GM18868 (cell line): Measurements from ENCODE around the gene SOX12.
"Not testable (repeated sequence)": the region's sequence is repeated elsewhere in the genome, so short reads cannot be mapped to it uniquely, and the experiment has no call there.

Experiments
- ATAC-seq: cut with Tn5 transposase; IDR thresholded peaks from one replicate; pipeline ENCODE4 v1.9.1; 2021; ENCODE audit warnings: mild to moderate bottlenecking, moderate library complexity; ENCODE audit not compliant: unreplicated experiment

The SOX12 gene

GRCh38 chr20:358891-359555, 33.7 kb downstream of the SOX12 start:
- ATAC-seq, result no peak

GRCh38 chr20:361561-361960, 36.2 kb downstream of the SOX12 start:
- ATAC-seq, result no peak

DNA sequence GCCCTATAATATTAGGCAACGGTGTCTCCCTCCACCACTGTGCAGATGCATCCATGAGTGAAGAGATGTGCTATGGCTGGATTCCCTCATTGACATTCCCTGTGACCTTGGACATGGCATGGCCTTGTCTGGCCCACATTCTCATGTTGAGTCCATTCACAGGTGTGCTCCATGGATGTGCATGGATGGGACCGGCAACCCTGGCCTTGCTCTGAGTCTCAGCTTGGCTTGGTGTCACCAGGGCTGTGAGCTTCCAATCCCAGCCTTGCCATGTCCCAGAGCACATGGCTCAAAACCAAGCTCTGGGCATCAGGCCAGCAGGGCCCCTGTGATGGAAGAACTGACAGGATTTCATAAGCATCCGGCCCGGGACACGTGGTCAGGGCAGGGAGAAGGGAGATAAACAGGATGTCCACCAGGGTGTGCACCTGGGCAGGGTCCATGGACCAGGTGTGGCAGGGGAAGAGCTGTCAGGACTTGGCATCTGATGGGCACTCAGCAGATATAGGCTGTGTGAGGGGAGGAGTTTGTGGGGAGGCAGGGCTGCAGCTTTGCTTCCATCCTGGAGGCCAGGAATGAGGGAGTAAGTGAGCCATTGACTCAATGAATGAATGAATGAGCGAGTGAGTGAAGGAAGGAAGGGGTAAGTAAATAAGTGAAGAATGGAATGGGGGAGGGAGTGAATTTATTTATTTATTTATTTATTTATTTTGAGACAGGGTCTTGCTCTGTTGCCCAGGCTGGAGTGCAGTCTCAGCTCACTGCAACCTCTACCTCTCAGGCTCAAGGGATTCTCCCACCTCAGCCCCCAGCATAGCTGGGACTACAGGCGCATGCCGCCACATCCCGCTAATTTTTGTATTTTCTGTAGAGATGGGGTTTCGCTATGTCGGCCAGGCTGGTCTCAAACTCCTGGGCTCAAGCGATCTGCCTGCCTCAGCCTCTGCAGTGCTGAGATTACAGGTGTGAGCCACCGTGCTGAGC, 37.2 kb downstream of the SOX12 start:
- no peak for ATAC-seq

- no peak for ATAC-seq
These were observed 38.1 kb downstream of the SOX12 start for GRCh38 chr20:363319-364078.

- no peak for ATAC-seq
These were observed 39.8 kb downstream of the SOX12 start for GRCh38 chr20:364905-365794.

- ATAC-seq, result no peak
These were observed 40.8 kb downstream of the SOX12 start for GRCh38 chr20:366041-366718.

DNA sequence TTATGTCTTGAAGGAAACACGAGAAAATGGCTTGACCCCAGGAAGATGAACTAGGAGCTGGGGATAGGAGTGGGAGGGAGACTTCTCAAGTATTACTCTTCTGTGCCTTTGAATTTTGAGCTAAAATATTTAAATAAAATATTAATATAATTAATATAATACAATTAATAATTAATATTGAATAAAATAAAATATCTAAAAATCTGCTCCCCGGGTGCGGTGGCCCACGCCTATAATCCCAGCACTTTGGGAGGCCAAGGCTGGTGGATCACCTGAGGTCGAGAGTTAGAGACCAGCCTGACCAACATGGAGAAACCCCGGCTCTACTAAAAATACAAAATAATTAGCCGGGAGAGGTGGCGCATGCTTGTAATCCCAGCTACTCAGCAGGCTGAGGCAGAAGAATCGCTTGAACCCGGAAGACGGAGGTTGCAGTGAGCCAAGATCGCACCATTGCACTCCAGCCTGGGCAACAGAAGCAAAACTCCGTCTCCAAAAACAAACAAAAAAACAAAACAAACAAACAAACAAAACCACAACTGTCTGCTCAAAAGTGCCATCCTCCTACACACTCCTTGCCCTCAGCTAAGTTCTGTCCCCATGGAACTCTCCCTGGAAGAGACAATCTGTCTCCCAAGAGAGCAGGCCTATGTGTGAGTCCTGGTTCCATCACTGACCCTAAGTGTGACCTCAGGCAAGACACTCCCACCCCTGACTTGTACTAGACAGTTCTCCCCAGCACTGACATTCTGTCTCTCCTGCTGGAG, 41.5 kb downstream of the SOX12 start:
- ATAC-seq, result no peak

DNA sequence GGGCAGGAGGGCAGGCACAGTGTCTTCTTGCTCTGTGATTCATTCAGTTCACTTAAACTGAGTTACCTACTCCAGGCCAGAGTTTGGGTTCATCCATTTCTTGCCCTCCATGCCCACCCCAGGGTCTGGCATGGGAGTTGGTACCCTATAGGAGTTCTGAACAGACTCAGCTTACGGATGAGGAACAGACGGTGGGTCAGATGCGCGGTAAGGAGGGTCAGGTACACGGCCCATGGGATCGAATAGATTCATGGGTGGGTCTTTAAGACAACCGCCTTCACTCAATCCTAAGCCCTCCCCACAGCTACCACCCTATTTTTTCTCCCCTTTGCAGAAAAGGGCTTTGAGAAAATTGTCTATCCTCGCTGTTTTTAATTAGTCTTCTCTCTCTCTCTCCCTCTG, 42.1 kb downstream of the SOX12 start:
- no peak for ATAC-seq

GRCh38 chr20:368915-369314, 43.6 kb downstream of the SOX12 start:
- no peak for ATAC-seq

- no peak for ATAC-seq
These were observed 44.8 kb downstream of the SOX12 start for GRCh38 chr20:370151-370600.

DNA sequence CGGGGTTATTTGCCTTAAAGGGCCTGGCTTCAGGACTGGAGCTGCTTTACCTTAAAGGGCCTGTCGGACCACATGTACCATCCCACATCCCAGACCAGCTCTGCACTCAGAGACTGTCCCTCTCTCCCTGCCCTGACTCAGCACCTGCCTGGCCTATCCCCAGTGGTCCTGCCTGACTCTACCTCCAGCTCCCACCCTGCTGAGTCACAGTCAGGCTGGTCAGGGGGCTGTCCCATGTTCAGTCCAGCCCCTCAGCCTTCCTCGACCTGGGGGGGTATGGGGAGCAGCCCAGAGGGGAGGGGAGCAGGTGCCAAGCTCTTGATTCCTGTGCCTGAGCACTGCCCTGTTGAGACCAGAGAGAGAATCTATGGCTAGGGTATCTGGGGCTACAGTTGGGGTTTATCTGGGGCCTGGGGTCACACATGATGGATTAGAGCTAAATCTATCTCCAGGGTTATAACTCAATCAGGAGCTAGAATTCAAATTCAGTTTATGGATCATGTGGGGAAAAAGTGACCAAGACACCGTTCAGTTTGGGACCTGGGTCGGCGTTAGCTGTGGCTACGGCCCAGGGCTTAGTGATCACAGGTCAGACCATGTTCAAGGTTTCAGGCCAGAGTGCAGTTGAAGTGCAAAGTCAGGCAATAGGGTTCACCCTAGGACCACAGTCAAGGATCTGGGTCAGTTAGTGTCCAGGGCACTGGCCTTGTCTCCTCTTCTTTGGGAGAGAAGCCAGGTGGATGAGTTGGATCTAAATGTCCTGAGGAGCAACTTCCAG, 45.8 kb downstream of the SOX12 start:
- no peak for ATAC-seq

DNA sequence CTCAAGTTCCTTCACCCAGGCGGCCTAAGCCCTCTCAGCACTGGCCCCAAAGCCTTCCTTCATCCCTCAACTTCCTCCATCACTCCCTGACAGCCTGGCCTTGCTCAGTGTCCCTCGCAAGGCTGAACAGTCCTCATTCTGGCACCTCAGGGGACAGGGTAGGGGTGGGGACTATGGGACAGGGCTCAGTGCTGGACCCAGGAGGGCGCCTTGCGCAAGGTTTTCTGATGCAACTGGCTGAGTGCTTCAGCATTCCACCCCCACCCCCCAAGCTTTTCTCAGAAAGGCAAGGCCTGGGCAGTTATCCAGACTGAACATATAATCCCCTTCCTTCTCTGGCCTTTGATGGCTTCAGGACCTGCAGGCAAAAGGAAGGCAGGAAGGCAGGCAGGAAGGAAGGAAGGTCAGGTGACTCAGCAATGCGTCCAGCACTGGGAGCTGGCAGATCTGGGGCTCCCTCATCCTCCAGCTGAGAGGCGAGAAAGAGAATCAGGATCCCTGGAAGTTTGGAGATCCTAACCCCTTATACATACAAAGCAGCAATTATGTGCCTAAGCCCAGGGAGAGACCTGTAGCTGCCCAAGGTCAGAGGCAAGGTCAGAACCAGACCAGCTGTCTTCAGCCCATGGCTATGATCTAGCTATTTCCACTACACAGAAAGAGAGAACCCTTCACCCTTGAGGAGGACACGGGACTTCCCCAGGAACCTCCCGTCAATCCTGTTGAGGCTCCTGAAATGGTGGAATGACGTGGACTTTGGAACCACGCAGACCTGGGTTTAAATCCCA, 46.6 kb downstream of the SOX12 start:
- no peak for ATAC-seq

GRCh38 chr20:372543-373082, 47.3 kb downstream of the SOX12 start:
- not testable (repeated sequence) for ATAC-seq

- ATAC-seq, result no peak
These were observed 48.0 kb downstream of the SOX12 start for GRCh38 chr20:373171-373890.

DNA sequence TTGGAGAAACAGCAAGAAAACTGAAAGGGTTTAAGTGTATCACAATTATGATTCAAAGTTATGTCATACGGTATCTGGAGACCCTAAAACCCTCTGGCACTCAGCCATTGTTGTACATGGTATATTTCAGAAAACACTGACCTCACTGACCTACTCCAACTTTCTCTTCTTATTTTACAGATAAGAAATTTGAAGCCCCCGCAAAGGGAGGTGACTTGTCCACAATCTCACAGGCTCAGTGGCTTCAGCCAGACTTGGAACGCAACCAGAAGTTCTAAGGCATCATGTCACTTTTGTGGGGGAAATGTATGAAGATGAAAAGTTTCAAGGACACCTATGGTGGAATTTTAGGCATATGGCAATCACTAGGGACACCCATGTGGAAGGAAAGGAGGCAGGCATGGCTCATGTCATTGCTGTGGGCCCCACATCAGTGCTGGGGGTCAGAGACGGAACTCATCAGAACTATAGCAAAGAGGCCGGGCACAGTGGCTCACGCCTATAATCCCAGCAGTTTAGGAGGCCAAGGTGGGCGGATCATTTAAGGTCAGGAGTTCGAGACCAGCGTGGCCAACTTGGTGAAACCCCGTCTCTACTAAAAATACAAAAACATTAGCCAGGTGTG, 50.0 kb downstream of the SOX12 start:
- ATAC-seq, result no peak

DNA sequence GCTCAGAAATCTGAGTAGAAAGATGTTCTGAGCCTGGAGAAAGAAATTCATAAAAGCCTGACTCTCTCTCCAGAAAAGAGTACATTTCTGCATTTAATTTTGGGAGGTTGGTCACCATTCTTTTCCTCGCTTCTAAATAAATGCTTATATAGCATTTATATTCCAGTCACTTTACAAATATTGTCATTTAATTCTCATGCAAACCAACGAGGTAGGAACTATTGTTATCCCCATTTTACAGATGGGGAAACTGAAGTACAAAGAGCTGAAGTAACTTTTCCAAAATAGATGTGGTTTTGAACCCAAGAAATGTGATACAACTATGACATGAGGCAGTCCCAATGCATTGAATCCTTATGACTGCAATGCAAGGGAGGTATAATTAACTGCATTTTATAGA, 50.7 kb downstream of the SOX12 start:
- ATAC-seq, result no peak
